ENCODE measurements around the gene ENHO. TPM values are rescaled to one million over a fixed set of nuclear protein-coding genes. Genes with fewer than 3 reads are reported as not detected.

The ENHO gene
- total RNA-seq, 2 experiments from 2014 or later = 0.45 TPM; not detected in 1

DNA sequence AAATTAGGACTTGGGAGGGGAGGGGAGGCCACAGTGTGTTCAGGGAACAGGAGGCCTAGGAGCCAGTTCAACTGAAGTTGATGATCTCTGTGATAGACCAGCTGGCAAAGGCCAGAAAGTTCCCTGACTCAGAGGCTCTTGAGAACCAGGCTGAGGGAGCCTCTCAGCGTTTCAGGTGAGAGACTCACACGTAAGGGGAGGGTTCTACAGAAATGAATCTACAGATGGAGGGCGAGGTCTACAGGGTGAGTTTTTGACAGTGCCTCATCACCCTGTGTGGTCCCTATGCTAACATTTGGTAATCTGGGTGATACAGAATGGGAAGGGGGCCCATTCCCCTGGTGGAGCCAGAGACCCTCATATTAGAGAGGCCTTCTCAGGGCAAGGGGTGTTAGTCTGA lies 32.0 kb downstream of the ENHO start:
- Histone ChIP-seq H3K36me3 (ENCODE audit: insufficient read depth, low read length) (no peaks in the 10 kb centered on the region), H3K27me3 (ENCODE audit: control insufficient read depth in 1 of 2, insufficient read depth in 2 of 2, low read length in 2 of 2) (peaks cover 11 to 12% of the 10 kb centered on the region in 2 experiments), H3K4me3 (ENCODE audit: low read length) (no peak overlapping the region), H3K27ac (ENCODE audit: low read depth in 1 of 2, low read length in 2 of 2) (no peak overlapping the region), H3K4me1 (ENCODE audit: insufficient read depth, low read length) (no peaks in the 10 kb centered on the region), H3K9me3 (ENCODE audit: control insufficient read depth in 1 of 2, insufficient read depth in 1 of 2, low read length in 2 of 2) (no peaks in the 10 kb centered on the region)
- ATAC-seq (ENCODE audit: poor library complexity) = no peak
- Mint-ChIP-seq H3K27me3 (peaks cover 39% of the 10 kb centered on the region), H3K4me3 (no peak overlapping the region), H3K27ac (no peak overlapping the region), H3K4me1 (ENCODE audit: low read depth) (no peaks in the 10 kb centered on the region), H3K9me3 (no peaks in the 10 kb centered on the region), H3K36me3 (ENCODE audit: low read depth) (no peaks in the 10 kb centered on the region)
- TF ChIP-seq, protein P1, sequence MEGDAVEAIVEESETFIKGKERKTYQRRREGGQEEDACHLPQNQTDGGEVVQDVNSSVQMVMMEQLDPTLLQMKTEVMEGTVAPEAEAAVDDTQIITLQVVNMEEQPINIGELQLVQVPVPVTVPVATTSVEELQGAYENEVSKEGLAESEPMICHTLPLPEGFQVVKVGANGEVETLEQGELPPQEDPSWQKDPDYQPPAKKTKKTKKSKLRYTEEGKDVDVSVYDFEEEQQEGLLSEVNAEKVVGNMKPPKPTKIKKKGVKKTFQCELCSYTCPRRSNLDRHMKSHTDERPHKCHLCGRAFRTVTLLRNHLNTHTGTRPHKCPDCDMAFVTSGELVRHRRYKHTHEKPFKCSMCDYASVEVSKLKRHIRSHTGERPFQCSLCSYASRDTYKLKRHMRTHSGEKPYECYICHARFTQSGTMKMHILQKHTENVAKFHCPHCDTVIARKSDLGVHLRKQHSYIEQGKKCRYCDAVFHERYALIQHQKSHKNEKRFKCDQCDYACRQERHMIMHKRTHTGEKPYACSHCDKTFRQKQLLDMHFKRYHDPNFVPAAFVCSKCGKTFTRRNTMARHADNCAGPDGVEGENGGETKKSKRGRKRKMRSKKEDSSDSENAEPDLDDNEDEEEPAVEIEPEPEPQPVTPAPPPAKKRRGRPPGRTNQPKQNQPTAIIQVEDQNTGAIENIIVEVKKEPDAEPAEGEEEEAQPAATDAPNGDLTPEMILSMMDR (IDR thresholded peaks at IDR 0.05) = no peak
- no peak for DNase-seq
- CTCF ChIA-PET = no interaction called here
- POLR2A ChIA-PET = no interaction called here
- intact Hi-C loops (cut with DNase I, micrococcal nuclease) = no loop called here

DNA sequence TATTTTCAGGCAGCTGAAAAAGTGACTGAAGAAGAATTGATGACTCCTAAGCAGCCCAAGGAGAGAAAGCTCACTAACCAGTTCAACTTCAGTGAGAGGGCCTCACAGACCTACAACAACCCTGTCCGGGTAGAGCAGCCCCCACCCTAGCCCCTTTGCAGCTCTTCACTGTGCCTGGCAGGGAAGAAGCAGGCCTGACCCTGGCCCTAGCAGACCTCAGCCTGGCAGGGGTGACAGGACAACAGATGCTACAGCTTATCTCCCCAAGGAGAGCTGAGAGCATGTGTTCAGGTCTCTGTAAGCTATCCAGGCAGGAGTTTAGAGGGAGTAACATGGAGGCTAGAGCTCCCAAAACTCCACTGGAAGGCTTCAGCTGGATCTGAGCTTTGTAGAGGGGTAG lies 32.4 kb downstream of the ENHO start:
- TF ChIP-seq, protein P1 (IDR thresholded peaks at IDR 0.05) = no peak
- Histone ChIP-seq H3K9me3 (ENCODE audit: control insufficient read depth in 1 of 2, insufficient read depth in 1 of 2, low read length in 2 of 2) (no peaks in the 10 kb centered on the region), H3K36me3 (ENCODE audit: insufficient read depth, low read length) (no peaks in the 10 kb centered on the region), H3K4me1 (ENCODE audit: insufficient read depth, low read length) (no peaks in the 10 kb centered on the region), H3K27ac (ENCODE audit: low read depth in 1 of 2, low read length in 2 of 2) (no peak overlapping the region), H3K27me3 (ENCODE audit: control insufficient read depth in 1 of 2, insufficient read depth in 2 of 2, low read length in 2 of 2) (peaks cover 11 to 12% of the 10 kb centered on the region in 2 experiments), H3K4me3 (ENCODE audit: low read length) (no peak overlapping the region)
- ATAC-seq (ENCODE audit: poor library complexity) (no peak), DNase-seq (no peak)
- CTCF ChIA-PET = no interaction called here
- Mint-ChIP-seq H3K36me3 (ENCODE audit: low read depth) (no peaks in the 10 kb centered on the region), H3K27me3 (peaks cover 39% of the 10 kb centered on the region), H3K9me3 (no peaks in the 10 kb centered on the region), H3K4me3 (no peak overlapping the region), H3K4me1 (ENCODE audit: low read depth) (no peaks in the 10 kb centered on the region), H3K27ac (no peak overlapping the region)
- intact Hi-C loops (cut with DNase I, micrococcal nuclease) = no loop called here
- POLR2A ChIA-PET = no interaction called here

DNA sequence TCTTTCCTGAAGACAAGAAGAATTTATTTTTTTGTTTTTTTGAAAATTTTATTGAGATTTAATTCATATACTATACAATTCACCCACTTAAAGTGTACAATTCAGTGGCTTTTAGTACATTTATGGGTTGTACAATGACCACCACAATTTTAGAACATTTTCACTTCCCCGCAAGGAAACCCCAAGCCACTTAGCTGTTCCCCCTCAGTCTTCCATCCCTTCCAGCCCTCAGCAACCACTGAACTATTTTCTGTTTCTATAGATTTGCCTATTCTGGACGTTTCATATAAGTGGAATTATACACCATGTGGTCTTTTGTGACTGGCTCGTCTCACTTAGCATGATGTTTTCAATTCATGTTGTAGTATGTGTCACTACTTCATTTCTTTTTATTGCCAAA lies 36.2 kb downstream of the ENHO start:
- Histone ChIP-seq H3K27ac (ENCODE audit: low read depth in 1 of 2, low read length in 2 of 2) (no peak overlapping the region), H3K4me1 (ENCODE audit: insufficient read depth, low read length) (no peaks in the 10 kb centered on the region), H3K27me3 (ENCODE audit: control insufficient read depth in 1 of 2, insufficient read depth in 2 of 2, low read length in 2 of 2) (peaks cover 6 to 7% of the 10 kb centered on the region in 2 experiments), H3K9me3 (ENCODE audit: control insufficient read depth in 1 of 2, insufficient read depth in 1 of 2, low read length in 2 of 2) (no peaks in the 10 kb centered on the region), H3K36me3 (ENCODE audit: insufficient read depth, low read length) (no peaks in the 10 kb centered on the region), H3K4me3 (ENCODE audit: low read length) (no peak overlapping the region)
- CTCF ChIA-PET = no interaction called here
- DNase-seq (no peak), ATAC-seq (ENCODE audit: poor library complexity) (no peak)
- Mint-ChIP-seq H3K4me3 (no peak overlapping the region), H3K27ac (no peak overlapping the region), H3K4me1 (ENCODE audit: low read depth) (no peaks in the 10 kb centered on the region), H3K9me3 (no peaks in the 10 kb centered on the region), H3K36me3 (ENCODE audit: low read depth) (no peaks in the 10 kb centered on the region), H3K27me3 (peaks cover 25% of the 10 kb centered on the region)
- intact Hi-C loops (cut with DNase I, micrococcal nuclease) = no loop called here
- TF ChIP-seq, protein P1 (IDR thresholded peaks at IDR 0.05) = no peak
- POLR2A ChIA-PET = no interaction called here

Measured in CD4-positive, alpha-beta T cell (primary cell).